ENCODE measurements around the gene LARGE1. TPM values are rescaled to one million over a fixed set of nuclear protein-coding genes. Genes with fewer than 3 reads are reported as not detected.

LARGE1 gene
- polyA plus RNA-seq, 5 donors = 25.2 to 39.4 (median 31.5) TPM

- DNase-seq = peak; percentile 49 to 50
These were observed 139.6 kb downstream of the LARGE1 start for GRCh38 chr22:33780531-33781136.

- no peak for DNase-seq
These were observed 141.0 kb downstream of the LARGE1 start for GRCh38 chr22:33779243-33779642.

- no peak for DNase-seq
These were observed 143.8 kb downstream of the LARGE1 start for GRCh38 chr22:33776491-33776890.

- no peak for DNase-seq
These were observed 145.5 kb downstream of the LARGE1 start for GRCh38 chr22:33774781-33775180.

- no peak for DNase-seq
These were observed 147.5 kb downstream of the LARGE1 start for GRCh38 chr22:33772745-33773144.

- DNase-seq = no peak
These were observed 149.1 kb downstream of the LARGE1 start for GRCh38 chr22:33771136-33771535.

GRCh38 chr22:33770723-33771122 is 149.6 kb downstream of the LARGE1 start:
- DNase-seq = no peak

- no peak for DNase-seq
These were observed 154.2 kb downstream of the LARGE1 start for GRCh38 chr22:33766091-33766490.

GRCh38 chr22:33758961-33759360 is 161.3 kb downstream of the LARGE1 start:
- no peak for DNase-seq

GRCh38 chr22:33757802-33758483 is 162.3 kb downstream of the LARGE1 start:
- DNase-seq = no peak

- no peak for DNase-seq
These were observed 163.1 kb downstream of the LARGE1 start for GRCh38 chr22:33757041-33757801.

- no peak for DNase-seq
These were observed 163.7 kb downstream of the LARGE1 start for GRCh38 chr22:33756508-33756949.

- DNase-seq = no peak
These were observed 171.6 kb downstream of the LARGE1 start for GRCh38 chr22:33748714-33749113.

- no peak for DNase-seq
These were observed 172.6 kb downstream of the LARGE1 start for GRCh38 chr22:33747576-33748180.

- no peak for DNase-seq
These were observed 173.2 kb downstream of the LARGE1 start for GRCh38 chr22:33747029-33747428.

- peak; percentile 37 to 45 for DNase-seq
These were observed 173.8 kb downstream of the LARGE1 start for GRCh38 chr22:33746501-33746928.

- DNase-seq = no peak
These were observed 174.8 kb downstream of the LARGE1 start for GRCh38 chr22:33745501-33745900.

- no peak for DNase-seq
These were observed 176.5 kb downstream of the LARGE1 start for GRCh38 chr22:33743756-33744155.

- no peak for DNase-seq
These were observed 179.3 kb downstream of the LARGE1 start for GRCh38 chr22:33741025-33741424.

GRCh38 chr22:33739516-33739915 is 180.8 kb downstream of the LARGE1 start:
- no peak for DNase-seq

GRCh38 chr22:33737662-33738061 is 182.6 kb downstream of the LARGE1 start:
- no peak for DNase-seq

GRCh38 chr22:33735978-33736377 is 184.3 kb downstream of the LARGE1 start:
- no peak for DNase-seq

Data from right lung (tissue), 5 donors.